Activated CD4-positive, alpha-beta T cell treated with anti-CD3 and anti-CD28 coated beads, Interleukin-2, amount 10 ng/mL, durations not matched to agents 24 days and 14 days (primary cell): Measurements from ENCODE around the gene EBF3. TPM values are rescaled to one million over a fixed set of nuclear protein-coding genes. Genes with fewer than 3 reads are reported as not detected.

ENCODE experiments used
- DNase-seq: peaks from one replicate; pipeline ENCODE4 v3.0.0; 2022
- H3K27ac Mint-ChIP-seq: one replicate; pipeline ENCODE4 v1.8.0; 2022; ENCODE audit warnings: mild to moderate bottlenecking, mixed read lengths
- H3K27me3 Mint-ChIP-seq: one replicate; pipeline ENCODE4 v1.8.0; 2022; ENCODE audit warnings: mixed read lengths
- H3K36me3 Mint-ChIP-seq: one replicate; pipeline ENCODE4 v1.8.0; 2022; ENCODE audit warnings: low read depth, mild to moderate bottlenecking, mixed read lengths
- H3K4me1 Mint-ChIP-seq: one replicate; pipeline ENCODE4 v1.8.0; 2021; ENCODE audit warnings: mixed read lengths
- H3K4me3 Mint-ChIP-seq: one replicate; pipeline ENCODE4 v1.8.0; 2022; ENCODE audit warnings: mild to moderate bottlenecking, moderate library complexity, mixed read lengths
- H3K9me3 Mint-ChIP-seq: one replicate; pipeline ENCODE4 v1.8.0; 2021; ENCODE audit warnings: mixed read lengths
- intact Hi-C: fragments of 100-400 bp; cut with micrococcal nuclease; formaldehyde crosslinking; loops from one replicate; pipeline ENCODE4 v1.15.1; 2023
- total RNA-seq: library from RNA; stranded (reverse); gene quantifications from 2 replicates; pipeline ENCODE4 v1.2.3, GENCODE V29; 2022

The EBF3 gene
- total RNA-seq, 1 donor from 2014 or later: not detected

GRCh38 chr10:129843131-129843541 lies 120.9 kb downstream of the EBF3 start:
- Mint-ChIP-seq H3K4me3 (no peak overlapping the region), H3K36me3 (no peaks in the 10 kb centered on the region), H3K27me3 (no peaks in the 10 kb centered on the region), H3K27ac (no peak overlapping the region), H3K9me3 (no peaks in the 10 kb centered on the region), H3K4me1 (no peaks in the 10 kb centered on the region)
- DNase-seq: no peak
- intact Hi-C loops: no loop called here

DNA sequence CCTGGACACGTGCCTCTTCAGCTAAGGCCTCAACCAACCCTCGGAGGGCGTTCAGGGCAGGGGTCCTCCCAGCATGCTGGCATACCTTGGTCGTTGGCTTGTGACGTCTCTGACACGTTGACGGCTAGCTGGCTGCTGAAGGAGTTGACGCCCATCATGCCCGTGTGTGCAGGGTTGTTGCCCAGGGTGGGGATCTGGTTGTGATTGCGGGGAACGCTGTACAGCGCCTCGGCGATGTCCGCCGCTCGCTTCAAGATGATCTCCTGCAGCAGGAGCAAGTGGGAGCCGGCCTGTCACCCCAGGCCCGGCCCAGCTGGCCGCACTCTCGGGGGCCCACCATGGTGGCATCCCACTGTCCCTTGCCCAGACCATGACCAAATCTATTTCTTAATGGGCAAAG lies 122.0 kb downstream of the EBF3 start:
- Mint-ChIP-seq H3K27me3 (no peaks in the 10 kb centered on the region), H3K9me3 (no peaks in the 10 kb centered on the region), H3K4me3 (no peak overlapping the region), H3K36me3 (no peaks in the 10 kb centered on the region), H3K4me1 (no peaks in the 10 kb centered on the region), H3K27ac (no peak overlapping the region)
- DNase-seq: no peak
- intact Hi-C loops: no loop called here

- Mint-ChIP-seq H3K27ac (no peak overlapping the region), H3K4me3 (no peak overlapping the region), H3K36me3 (no peaks in the 10 kb centered on the region), H3K4me1 (no peaks in the 10 kb centered on the region), H3K27me3 (no peaks in the 10 kb centered on the region), H3K9me3 (no peaks in the 10 kb centered on the region)
- intact Hi-C loops: no loop called here
- DNase-seq: no peak
These were observed 122.5 kb downstream of the EBF3 start for GRCh38 chr10:129841590-129841989.

DNA sequence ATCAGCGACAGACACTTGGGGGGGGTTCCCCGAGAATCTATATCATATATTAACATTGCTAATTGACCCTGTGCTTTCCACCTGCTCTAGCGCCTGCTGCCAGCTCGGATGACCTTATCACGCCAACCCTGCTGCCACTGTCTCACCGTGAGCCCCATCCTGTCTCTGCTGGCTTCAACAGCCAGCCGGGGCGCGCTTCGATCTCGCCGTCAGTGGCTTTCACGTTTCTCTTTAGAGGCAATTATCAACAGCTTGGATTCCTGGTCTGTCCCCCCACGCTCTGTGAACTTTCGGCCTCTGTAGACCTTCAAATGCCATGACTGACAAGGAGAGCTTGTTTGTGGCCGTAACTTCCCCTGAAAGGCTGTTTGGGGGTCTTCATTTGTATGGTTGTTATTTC lies 123.0 kb downstream of the EBF3 start:
- no peaks in the 10 kb centered on the region for H3K27me3 Mint-ChIP-seq
- intact Hi-C loops: no loop called here
- no peak for DNase-seq
- H3K4me3 Mint-ChIP-seq: no peak overlapping the region
- no peaks in the 10 kb centered on the region for H3K9me3 Mint-ChIP-seq
- H3K27ac Mint-ChIP-seq: no peak overlapping the region
- no peaks in the 10 kb centered on the region for H3K4me1 Mint-ChIP-seq
- H3K36me3 Mint-ChIP-seq: no peaks in the 10 kb centered on the region

- H3K36me3 Mint-ChIP-seq: no peaks in the 10 kb centered on the region
- H3K4me1 Mint-ChIP-seq: no peaks in the 10 kb centered on the region
- DNase-seq: no peak
- H3K27ac Mint-ChIP-seq: no peak overlapping the region
- no peaks in the 10 kb centered on the region for H3K27me3 Mint-ChIP-seq
- H3K9me3 Mint-ChIP-seq: no peaks in the 10 kb centered on the region
- H3K4me3 Mint-ChIP-seq: no peak overlapping the region
- intact Hi-C loops: no loop called here
These were observed 123.9 kb downstream of the EBF3 start for GRCh38 chr10:129840196-129840590.

- Mint-ChIP-seq H3K4me1 (no peaks in the 10 kb centered on the region), H3K4me3 (no peak overlapping the region), H3K36me3 (no peaks in the 10 kb centered on the region), H3K27me3 (no peaks in the 10 kb centered on the region), H3K9me3 (no peaks in the 10 kb centered on the region), H3K27ac (no peak overlapping the region)
- DNase-seq: no peak
- intact Hi-C loops: no loop called here
These were observed 124.5 kb downstream of the EBF3 start for GRCh38 chr10:129839285-129840195.

- H3K27me3 Mint-ChIP-seq: no peaks in the 10 kb centered on the region
- H3K4me3 Mint-ChIP-seq: no peak overlapping the region
- H3K27ac Mint-ChIP-seq: no peak overlapping the region
- DNase-seq: no peak
- H3K9me3 Mint-ChIP-seq: no peaks in the 10 kb centered on the region
- intact Hi-C loops: no loop called here
- H3K36me3 Mint-ChIP-seq: no peaks in the 10 kb centered on the region
- H3K4me1 Mint-ChIP-seq: no peaks in the 10 kb centered on the region
These were observed 125.3 kb downstream of the EBF3 start for GRCh38 chr10:129838794-129839193.

DNA sequence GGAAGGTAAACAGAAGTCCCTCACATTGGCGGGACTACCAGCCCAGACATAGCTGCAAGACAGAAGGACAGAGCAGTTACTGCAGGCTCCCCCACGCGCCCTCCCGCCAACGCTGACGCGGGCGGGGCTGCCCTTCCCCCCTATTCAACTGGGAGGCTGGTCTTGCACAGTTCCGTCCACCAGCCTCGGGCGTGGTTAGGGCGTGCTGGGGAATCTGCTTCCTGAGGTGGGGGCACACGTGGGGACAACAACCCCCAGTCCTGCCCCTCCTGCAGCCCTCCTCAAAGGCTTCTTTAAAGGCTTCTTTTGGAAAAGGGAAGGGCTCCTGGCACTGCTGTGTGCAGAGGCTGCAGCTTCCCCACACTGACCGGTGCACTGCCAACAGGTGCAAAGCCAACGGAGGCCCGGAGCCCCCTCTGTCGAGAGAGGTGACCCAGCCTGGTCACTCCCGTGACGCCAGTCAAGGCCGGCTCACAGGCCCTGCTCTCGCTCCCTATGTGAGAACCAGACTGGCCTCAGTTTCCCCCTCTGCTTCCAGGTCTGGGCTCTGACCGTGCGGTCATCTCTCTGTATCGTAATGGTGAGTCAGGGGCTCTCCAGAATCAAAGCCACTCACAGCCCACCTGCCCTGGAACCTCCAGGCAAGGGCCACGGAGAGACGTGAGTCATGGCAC lies 126.0 kb downstream of the EBF3 start:
- H3K27me3 Mint-ChIP-seq: no peaks in the 10 kb centered on the region

GRCh38 chr10:129836253-129836652 lies 127.8 kb downstream of the EBF3 start:
- intact Hi-C loops: no loop called here
- Mint-ChIP-seq H3K9me3 (no peaks in the 10 kb centered on the region), H3K27ac (no peak overlapping the region), H3K4me3 (no peak overlapping the region), H3K4me1 (no peaks in the 10 kb centered on the region), H3K27me3 (no peaks in the 10 kb centered on the region), H3K36me3 (no peaks in the 10 kb centered on the region)
- DNase-seq: no peak

More for the DNA sequence above, 126.0 kb downstream of the EBF3 start:
- Mint-ChIP-seq H3K27ac (no peak overlapping the region), H3K4me3 (no peak overlapping the region), H3K36me3 (no peaks in the 10 kb centered on the region), H3K4me1 (no peaks in the 10 kb centered on the region), H3K9me3 (no peaks in the 10 kb centered on the region)
- DNase-seq: no peak
- intact Hi-C loops: no loop called here

DNA sequence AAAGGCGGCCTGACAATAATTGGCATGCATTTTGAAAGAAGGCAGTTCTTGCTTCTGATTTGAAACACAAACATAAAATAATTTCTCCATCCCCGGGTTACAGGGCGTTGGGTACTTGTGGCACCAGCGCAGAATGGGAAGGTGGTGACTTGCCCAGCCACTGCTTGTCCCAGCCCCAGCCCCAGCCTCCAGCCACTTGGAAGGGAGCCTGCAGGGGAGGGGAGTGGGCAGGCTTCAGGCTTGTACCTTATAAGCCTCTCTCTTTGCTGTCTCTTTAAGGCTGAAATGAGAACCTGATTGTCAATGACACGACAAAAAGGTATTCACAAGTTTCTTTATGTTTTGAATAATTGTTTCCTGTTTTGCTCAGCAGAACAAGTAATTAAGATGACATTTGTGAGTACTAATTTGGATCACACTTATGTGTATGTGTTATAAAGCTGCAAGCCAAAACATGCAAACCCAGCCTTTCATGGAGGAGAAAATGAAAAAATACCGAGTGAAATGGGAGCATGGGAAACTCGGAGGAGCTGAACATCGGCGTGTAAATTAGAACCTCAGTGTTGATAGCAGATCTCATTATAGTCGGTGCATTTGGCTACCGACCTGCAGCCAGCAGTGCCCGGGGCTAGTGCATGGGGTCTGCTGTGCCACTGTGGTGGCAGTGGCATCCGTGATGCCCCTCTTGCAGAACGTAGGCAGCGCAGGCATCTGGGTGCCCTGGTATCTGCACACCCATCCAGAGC lies 129.9 kb downstream of the EBF3 start:
- no peaks in the 10 kb centered on the region for H3K4me1 Mint-ChIP-seq
- no peak overlapping the region for H3K4me3 Mint-ChIP-seq
- H3K9me3 Mint-ChIP-seq: no peaks in the 10 kb centered on the region
- H3K27ac Mint-ChIP-seq: no peak overlapping the region
- no peaks in the 10 kb centered on the region for H3K36me3 Mint-ChIP-seq
- intact Hi-C loops: no loop called here
- H3K27me3 Mint-ChIP-seq: no peaks in the 10 kb centered on the region
- no peak for DNase-seq

DNA sequence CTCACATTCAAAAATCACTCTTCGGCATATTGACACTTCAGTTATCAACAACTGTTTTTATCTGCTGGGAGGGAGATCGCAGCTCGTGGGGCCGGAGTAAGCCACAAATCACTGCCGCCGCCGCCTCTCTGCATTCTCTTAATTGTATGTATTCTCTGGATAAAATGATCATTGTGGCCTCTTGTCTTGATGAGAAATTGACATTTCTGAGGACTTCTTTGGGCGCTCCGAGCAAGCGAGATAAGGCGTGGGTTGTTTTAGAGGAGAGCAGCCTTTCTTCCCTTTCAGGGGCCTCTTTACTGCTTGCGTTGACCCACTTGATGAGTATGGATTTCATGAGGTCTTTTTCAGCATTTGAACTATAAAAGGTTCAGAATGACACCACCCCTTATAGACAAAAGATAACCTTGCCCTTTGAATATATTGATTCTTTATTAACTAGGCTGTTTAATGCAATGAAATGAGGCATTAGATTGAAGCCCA lies 130.6 kb downstream of the EBF3 start:
- no peak for DNase-seq
- Mint-ChIP-seq H3K27ac (no peak overlapping the region), H3K4me1 (no peaks in the 10 kb centered on the region), H3K4me3 (no peak overlapping the region), H3K9me3 (no peaks in the 10 kb centered on the region), H3K36me3 (no peaks in the 10 kb centered on the region), H3K27me3 (peaks cover 2% of the 10 kb centered on the region)
- intact Hi-C loops: no loop called here

DNA sequence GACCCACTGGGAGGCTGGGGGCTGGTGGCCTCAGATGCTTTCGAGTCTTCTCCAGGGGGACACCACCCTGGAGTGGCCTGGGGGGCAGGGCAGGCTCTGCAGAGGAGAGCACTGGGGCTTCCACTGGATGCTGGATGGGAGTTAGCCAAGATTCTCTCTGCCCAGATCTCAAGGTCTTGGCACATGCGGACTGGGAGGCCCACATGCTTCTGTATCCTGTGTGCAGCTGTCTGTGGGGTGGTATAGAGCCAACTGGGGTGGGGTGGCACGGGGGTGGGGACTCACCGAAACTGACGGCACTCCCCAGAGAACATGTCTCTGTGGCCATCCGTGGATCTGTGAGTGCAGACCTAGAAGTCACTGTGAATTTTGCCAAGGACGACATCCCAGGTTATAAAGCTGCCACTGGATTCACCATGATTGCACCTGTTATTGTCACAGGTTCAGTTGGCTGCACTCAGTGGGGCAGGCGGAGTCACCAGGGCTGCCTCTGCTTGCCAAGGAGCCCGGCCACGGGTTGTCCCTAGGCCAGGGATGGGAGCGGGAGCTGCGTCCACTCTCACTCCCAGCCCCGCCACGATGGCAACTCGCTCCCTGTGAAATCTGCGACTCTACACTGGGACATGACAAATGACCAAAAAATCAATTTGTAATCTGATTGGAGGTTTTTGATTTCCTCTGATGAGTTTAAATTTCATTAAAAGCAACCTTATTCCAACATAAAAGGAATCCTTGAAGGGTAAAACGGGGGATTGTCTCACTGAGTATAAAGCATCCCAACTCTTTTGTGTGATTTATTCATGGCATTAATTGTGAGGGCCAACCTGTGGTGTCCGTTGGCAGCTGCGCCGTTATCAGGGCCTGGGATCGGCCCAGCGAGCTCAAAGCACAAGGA lies 131.3 kb downstream of the EBF3 start:
- H3K36me3 Mint-ChIP-seq: no peaks in the 10 kb centered on the region
- H3K9me3 Mint-ChIP-seq: no peaks in the 10 kb centered on the region
- no peaks in the 10 kb centered on the region for H3K4me1 Mint-ChIP-seq
- H3K4me3 Mint-ChIP-seq: no peak overlapping the region
- DNase-seq: no peak
- H3K27ac Mint-ChIP-seq: no peak overlapping the region
- H3K27me3 Mint-ChIP-seq: peaks cover 2% of the 10 kb centered on the region
- intact Hi-C loops: no loop called here

- H3K27me3 Mint-ChIP-seq: peaks cover 2% of the 10 kb centered on the region
- intact Hi-C loops: no loop called here
These were observed 132.9 kb downstream of the EBF3 start for GRCh38 chr10:129831150-129831549.

More at GRCh38 chr10:129831150-129831549, 132.9 kb downstream of the EBF3 start:
- Mint-ChIP-seq H3K27ac (no peak overlapping the region), H3K36me3 (no peaks in the 10 kb centered on the region), H3K4me1 (no peaks in the 10 kb centered on the region), H3K9me3 (no peaks in the 10 kb centered on the region), H3K4me3 (no peak overlapping the region)
- DNase-seq: no peak
